SKM-1 treated with dmso at 0.1 percent for 144 hours (cell line): ENCODE results near the gene CPPED1.

Experiments
- DNase-seq: peaks from one replicate; lab custom pipeline; 2025; ENCODE audit not compliant: unreplicated experiment; lab: John Stamatoyannopoulos, UW

CPPED1 gene

DNA sequence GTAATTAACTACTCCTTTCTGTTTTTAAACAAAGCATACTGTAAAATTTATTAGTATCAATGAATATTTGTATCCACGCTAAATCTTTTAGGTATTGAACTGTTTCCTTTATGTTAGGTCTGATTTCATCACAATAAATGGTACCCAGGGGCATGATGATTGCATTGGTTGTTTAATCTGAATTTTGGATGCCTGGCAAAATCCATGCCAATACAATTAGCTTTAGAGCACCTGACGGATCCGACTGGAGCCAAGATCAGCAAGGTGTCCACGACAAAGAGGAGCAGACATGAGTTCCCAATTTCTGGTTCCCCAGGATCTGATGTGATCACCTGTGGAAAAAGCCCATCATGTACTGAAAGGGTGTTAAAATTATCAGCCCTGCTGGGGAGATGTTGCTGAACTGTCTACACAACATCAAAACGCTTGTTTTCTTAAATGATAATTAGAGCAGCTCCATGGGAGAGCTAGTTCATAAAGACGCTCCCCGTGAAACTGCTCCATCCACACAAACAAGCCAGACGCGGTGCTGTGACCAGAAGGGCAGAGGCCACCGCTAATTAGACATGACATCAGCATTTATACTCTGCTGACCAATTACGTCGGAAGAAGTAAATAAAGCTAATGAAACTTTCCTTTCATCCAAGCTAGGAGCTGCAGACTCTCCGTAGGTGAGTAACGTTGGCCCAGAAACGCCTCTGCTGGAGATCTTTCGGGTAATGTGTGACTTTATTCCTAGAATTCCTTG, 151.7 kb downstream of the CPPED1 start:
- no peak for DNase-seq

DNA sequence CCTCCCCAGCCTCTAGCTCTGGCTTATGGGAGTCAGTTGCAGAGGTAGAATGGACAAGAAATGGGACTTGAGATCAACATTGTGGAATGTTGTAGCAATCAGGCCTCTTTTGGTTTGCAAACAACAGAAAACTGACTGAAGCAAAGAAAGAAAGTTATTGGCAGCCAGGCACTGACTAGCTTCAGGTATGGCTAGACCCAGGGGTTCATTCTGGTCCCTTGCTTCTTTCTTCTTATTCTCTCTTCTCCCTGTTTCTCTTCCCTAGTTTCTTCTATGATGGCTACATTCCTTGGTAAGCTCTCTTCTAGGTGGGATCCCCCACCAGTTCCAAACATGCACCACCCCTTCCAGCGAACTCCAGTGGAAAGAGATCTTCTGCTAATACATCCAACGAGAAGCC, 154.3 kb downstream of the CPPED1 start:
- no peak for DNase-seq

DNA sequence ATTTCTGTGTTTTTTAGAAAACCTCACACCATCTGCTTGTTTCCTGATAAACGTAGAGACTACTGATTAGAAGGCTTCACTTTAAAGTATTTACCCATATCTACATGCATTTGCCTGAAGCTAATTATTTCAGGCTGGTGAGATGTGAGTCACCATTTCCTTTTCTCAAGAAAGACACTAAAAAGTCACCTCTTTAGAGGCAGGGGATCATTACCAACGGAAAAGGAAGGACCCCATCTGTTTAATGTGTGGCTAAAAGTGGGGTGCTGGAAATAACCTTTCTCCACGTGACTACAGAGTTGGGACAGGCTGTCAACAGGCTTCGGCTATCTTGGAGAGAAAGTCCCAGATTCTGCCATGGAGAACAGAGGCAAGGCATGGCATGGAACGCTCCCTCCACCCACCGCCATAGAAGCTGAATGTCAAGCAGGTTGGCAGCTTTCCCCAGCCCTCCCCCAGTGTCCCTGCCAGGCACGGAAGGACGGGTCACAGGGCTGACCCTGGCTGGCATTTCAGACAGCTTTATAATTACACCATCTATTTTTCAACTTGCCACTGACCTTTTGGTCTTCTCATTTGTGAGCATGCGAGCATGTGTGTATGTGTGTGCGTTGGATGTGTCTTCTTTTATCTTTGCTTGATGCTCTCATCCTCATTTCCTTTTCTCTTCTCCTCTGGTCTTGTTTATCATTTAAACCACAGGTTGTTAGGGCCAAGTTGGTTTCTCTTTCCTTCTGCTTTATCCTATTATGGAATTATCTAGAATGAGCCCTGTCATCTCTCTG, 157.0 kb downstream of the CPPED1 start:
- no peak for DNase-seq

DNA sequence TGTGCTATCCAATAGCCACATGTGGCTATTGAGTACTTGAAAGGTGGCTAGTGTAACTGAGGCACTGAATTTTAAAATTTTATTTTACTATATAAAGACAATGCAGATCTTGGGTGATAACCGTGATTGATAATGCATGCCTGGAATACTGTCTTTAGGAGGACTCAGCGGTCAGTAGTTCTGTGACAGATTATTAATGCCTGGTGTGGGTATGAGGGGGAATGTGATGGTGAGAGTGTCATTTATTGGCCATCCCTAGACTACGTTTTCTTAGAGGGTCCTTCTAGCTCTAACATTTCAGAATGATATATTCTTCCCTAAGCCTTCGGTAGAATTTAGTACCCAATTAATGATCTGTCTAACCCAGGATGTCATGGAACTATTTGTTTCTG, 157.6 kb downstream of the CPPED1 start:
- DNase-seq, result no peak

DNA sequence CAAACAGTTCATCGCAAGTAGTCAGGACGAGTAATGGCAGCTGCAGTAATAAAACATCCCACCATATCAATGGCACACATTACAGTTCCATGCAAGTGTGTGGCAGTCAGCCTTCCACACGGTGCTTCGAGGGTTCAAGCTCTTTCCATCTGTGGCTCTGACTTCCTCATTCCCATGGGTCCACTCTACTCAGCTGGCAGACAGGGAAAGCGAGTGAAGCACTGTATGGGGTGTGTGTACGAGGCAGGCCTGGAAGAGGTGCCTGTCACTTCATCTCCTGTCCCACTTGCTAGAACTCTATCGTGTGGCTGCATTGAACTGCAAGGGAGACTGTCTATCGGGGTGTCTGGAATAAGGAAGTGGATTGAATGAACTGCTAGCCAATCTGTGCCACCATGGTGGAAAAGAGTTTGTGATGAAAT, 160.6 kb downstream of the CPPED1 start:
- DNase-seq, result no peak

DNA sequence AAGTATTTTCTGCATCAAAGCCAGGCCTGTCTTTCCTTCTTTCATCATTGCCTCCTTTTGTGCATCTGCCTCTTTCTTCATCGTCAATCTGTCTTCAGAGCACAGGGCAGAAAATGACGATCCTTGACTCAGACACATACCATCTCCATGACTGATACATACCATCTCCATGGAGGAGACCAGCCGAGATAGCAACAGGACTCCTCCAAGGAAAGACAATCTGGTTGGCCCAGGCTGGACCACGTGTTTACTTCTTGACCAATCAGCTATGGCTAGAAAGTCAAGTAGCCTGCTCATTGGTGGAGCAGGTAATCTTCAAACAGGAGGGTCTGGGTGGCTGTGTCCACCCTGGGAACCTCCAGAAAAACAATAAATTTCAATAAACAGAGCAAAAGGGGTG, 164.6 kb downstream of the CPPED1 start:
- no peak for DNase-seq

DNA sequence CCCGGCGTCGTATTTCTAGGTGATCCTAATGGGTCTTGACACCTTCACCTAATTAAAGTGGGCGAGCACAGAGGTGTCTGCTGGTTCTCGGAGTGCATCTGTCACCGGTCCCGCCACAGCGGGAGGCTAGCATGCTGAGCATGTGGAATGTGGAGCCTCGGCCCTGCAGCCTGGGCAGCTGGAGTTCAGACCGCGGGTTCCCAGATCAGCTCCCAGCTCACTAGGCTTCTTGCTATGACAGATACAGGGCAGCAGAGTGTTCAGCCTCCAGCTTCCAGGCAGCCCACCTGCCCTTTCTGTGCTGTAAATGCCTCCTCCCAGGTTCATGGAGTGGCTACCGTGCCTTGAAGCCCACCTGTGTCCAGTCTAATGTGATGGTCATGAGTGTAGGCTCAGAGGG, 166.7 kb downstream of the CPPED1 start:
- no peak for DNase-seq

DNA sequence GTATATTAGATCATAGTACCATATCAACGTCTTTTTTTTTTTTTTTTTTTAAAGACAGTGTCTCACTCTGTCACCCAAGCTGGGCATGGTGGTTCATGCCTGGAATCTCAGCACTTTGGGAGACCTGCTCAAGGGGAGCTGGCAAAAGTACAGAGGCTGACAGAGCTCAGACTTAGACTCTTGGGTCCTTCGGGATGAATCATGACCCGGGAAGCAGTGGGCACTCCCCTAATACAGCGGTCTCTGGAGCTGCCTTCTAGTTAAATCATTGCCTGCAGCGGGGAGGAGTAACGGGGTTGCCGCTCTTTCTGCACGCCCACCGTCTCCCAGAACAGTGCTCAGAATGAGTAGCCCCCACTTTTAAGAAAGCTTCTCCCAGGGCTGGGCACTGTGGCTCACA, 174.4 kb downstream of the CPPED1 start:
- no peak for DNase-seq

DNA sequence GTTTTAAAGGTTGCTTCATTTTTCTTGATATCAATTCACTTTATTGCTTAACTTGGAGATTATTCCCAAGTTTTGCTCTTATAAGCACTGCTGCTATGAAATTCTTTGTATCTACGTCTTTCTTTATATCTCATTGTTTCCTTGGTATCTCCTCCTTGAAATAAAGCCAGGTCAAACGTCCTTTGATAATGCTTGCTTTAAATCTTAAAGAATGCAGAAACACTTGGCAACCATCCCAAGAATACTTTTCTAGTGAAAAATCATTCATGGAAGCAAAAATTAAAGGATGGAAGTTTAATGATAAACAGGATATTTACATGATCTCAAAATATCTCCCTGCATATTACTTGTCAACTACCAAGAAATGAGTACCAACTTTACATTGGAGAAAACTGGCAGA, 175.2 kb downstream of the CPPED1 start:
- DNase-seq, result no peak

DNA sequence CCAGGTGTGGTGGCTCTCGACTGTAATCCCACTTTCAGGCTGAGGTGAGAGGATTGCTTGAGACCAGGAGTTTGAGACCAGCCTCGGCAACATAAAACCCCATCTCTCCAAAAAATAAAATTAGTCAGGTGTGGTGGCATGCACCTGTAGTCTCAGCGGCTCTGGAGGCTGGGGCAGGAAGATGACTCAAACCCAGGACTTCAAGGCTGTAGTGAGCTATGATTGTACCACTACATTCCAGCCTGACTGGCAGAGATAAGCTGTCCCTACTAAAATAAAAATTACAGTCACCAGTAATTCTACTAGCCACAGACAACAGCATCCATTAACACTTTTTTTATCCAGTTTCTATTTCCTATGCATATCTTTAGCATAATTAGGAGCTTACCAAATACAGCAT, 176.3 kb downstream of the CPPED1 start:
- DNase-seq, result no peak

DNA sequence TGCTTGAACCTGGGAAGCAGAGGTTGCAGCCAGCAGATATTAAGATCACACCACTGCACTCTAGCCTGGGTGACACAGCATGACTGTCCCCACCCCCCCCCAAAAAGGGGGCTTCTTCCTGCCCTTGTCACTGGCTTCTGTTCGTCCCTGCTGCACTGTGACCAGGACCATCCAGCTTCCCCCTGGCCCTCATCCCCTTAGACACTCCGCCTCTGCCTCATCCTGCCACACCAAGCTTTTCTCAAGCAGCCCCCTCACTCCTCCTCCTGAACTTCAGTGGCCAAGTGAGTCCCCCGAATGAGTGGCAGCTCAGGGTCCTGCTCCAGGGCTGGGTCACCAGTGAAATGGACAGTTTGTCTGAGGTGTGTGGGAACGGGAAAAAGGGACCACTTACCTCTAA, 177.3 kb downstream of the CPPED1 start:
- no peak for DNase-seq

DNA sequence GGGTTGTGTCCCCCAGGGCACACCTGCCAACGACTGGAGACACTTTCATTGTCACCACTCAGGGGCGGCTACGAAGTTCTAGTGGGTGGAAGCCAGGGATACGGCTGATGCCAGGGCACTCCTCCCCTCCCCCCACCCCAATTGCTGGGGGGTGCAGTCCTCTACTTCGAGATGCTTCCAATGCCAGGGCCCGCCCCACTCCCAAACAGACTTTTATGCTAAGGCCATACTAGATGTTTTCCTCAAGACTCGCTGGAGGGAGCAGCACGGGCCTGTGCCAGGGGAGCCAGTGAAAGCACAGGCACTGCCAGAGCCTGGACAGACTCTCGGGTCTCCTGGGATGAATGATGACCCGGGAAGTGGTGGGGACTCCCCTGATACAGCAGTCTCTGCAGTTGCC, 178.0 kb downstream of the CPPED1 start:
- DNase-seq, result no peak

DNA sequence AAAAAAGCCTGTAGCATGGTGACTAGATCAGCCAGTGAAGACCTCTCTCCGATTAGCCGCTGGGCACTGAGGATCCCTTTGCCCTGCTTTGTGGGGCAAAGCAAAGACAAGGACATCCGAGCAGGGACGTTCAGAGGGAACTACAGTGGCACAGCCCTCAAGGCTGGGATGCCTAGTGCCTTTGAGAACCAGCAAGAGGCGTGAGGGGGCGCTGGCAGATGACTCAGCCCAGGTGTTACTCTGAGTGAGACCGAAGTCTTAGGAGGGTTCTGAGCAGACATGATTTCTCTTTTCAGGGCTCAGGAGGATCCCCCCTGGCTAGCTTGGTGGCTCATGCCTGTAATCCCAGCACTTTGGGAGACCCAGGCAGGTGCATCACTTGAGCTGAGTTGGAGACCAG, 178.6 kb downstream of the CPPED1 start:
- DNase-seq, result no peak

DNA sequence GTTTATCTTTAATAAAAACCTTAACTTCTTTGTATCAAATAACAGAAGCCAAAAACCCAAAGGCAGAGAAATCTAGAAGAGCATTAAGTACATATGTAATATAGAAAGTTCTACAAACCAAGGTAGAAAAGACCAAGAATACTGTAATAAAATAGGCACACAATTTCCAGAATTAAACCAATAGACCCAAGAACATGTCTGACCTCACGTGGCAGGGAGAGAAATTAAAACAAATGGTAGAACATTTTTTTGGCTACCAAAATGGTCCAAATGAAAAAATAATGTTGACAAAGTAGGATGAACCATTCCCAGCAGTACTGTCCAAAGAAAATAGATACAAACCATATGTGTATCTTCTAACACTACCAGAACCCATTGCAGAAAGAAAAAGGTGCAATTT, 183.5 kb downstream of the CPPED1 start:
- DNase-seq, result no peak

DNA sequence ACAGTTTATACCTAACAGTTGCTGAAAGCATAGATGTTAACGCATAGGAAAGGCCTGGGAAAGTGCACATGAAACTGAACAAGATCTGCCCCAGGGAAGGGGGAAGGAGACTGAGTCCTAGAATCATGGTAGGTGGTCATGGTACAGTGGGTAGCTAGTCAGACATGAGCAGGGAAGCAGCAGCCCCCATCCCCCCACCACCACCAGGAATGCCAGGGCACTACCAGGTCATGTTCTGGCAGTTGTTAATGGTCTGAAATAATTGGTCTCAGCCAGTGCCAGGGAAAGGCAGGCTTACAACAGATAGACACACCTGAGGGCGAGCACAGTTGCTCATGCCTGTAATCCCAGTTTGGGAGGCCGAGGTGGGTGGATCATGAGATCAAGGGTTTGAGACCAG, 185.2 kb downstream of the CPPED1 start:
- no peak for DNase-seq

DNA sequence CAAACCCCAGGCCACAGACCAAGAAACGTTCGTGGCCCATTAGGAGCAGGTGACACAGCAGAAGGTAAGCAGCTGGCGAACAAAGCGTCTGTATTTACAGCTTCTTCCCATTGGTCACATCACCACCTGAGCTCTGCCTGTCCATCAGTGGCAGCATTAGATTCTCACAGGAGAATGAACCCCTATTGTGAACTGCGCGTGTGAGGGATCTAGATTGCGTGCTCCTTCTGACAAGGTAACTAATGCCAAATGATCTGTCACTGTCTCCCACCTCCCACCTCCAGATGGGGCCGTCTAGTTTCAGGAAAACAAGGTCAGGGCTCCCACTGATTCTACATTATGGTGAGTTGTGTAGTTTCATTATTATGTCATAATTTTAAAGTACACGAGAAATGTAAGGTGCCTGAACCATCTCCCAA, 186.3 kb downstream of the CPPED1 start:
- DNase-seq, result no peak

DNA sequence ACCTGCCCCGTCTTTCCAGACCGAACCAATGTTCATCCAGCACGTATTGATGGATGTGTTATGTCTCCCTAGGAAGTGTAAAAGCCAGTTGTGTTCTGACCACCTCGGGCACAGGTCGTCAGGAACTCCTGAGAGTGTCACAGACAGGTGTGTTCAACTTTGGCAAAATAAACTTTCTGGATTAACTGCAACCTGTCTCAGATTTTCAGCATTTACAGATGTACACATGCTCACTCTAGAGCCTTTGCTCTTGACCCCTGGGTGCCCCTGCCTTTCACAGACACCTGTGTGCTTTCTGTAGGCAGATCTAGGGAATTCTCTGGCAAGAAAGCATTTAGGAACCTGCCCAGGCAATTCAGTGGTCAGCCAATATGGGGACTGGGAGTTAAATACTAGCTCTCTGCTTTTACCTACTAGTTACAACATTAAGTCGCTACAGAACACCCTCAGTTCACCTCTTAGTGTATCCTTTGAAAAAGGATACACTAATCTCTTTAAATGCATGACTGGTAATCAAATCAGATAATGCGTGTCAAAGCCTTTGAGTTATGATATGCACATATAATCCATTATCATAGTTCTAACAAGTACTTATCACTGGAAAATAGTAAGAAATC, 188.9 kb downstream of the CPPED1 start:
- DNase-seq, result no peak

DNA sequence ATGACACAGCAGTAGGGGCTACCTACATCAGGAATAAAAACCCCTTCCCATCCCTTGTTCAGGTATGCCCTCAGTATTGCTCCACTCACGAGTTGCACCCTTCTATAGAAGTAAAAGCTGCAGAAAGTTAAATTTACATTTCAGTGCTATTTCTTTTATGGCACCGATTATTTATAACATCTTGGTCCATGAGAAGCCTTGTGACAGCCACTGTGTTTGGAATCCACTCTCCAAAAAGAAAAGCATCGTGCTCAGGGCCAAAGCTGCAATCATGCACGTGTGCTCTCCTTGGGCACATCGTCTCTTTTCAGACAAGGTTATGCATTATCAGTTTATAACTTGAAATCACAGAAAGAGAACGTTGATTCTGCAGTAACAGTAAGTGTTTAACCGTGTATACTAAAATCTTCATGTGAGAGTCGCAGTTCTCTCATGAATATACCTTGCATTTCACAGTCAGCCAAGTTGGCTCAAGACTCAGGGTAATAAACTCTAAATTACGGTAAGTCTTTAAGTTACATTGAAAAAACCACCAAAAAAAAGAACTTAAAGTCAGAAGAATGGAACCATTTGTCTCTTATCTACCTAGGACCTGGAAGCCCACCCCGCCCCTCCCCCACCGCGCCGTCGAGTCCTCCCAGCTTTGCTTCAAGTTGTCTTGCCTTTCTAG, 189.6 kb downstream of the CPPED1 start:
- DNase-seq, result no peak

DNA sequence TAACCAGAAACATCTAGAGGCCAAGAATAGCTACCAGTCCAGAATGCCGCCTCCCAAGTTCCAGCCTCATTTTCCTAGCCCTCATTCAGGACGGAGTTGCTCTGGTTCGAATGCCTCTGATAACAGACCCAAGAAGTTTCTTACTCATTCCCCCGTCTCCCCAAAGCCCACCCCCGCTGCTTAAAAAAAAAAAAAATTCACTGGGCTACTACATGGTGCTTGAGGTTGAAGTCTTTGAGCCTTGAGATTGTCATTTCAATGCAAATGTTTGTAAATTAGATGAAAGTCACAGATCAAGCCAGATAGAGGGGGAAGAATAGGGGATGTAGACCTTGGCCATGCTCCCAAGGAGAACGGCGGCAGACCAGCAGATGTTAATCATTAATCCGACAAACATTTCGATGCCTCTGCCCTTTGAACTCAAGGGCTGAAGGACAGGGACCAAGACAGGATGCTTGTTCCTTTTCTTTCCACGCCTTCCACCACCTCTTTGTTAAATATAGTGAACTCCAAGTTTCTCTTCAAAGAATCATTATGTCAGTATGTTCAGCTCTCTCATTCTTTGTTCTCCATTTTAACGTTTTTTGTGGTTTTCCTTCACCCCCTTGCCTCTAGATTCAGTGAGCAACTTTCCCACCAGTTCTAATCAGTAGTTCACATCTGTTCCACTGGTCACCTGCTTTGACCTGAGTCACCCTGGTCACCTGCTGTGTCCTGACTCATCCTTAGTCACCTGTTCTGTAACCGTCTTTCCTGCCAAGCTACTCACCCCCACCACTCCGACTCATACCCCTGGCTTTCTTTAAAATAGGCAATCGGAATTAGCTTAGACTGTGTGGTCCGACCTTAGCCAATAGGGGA, 190.3 kb downstream of the CPPED1 start:
- no peak for DNase-seq

DNA sequence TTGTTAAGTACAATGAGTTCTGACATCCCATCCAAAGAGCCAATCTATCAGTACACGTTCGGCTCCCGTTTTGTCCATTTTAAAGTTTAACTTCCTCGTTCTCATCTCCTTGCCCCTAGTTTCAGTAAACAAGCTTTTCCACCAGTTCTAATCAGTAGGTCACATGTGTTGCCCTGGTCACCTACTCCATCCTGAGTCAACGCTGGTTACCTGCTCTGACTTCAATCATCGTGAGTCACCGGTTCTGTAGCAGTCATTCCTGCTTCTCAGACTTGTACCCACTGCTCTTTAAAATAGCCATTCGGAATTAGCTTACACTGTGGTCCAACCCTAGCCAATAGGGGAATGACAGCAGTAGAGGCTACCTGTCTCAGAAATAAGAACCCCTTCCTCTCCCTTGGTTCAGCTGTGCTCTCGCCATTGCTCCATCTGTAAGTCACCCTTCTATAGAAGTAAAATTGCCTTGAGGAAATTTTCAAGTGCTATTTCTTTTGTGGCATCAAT, 191.0 kb downstream of the CPPED1 start:
- DNase-seq, result no peak
